Adrenal gland (tissue), 12 donors: Measurements from ENCODE around the gene SEC14L6. TPM values are rescaled to one million over a fixed set of nuclear protein-coding genes. Genes with fewer than 3 reads are reported as not detected.
A peak's percentile ranks its signal among the peaks of the same experiment; 100 is the strongest.

Source experiments
- DNase-seq, 7 donors: peaks; one replicate each; pipeline ENCODE4 v3.0.0-alpha.2; 2019 to 2020
- H3K27ac ChIP-seq, 5 donors: fragments of 200-600 bp; sonication (generic) in 4 of 5; 1 replicate in 3 of 5; 2 replicates in 2 of 5; pipeline versions ENCODE4 v1.5.1 to v1.8.0; 2016 to 2020; ENCODE audit warnings: mild to moderate bottlenecking in 1 of 5
- H3K27me3 ChIP-seq: fragments of 200-600 bp; 2 replicates; pipeline ENCODE4 v1.8.0; 2021
- H3K36me3 ChIP-seq, 2 donors: fragments of 200-600 bp; replicated peaks in 1 of 2; 1 replicate in 1 of 2; 2 replicates in 1 of 2; pipeline versions ENCODE4 v1.5.1 to v1.8.0; 2018 to 2022
- H3K4me1 ChIP-seq, 2 donors: fragments of 200-600 bp; replicated peaks in 1 of 2; 1 replicate in 1 of 2; 2 replicates in 1 of 2; pipeline versions ENCODE4 v1.5.1 to v1.8.0; 2018 to 2021
- H3K4me3 ChIP-seq, 4 donors: fragments of 200-600 bp; sonication (generic) in 3 of 4; one replicate each; pipeline ENCODE4 v1.5.1; 2016 to 2018
- H3K9me3 ChIP-seq, 3 donors: fragments of 200-600 bp; sonication (generic) in 1 of 3; replicated peaks in 1 of 3; 1 replicate in 2 of 3; 2 replicates in 1 of 3; pipeline versions ENCODE4 v1.5.1 to v1.8.0; 2016 to 2021
- CTCF ChIP-seq, 6 experiments: fragments of 450-650 bp in 4 of 6; fragments of 200-600 bp in 2 of 6; sonication (generic) in 1 of 6; IDR thresholded peaks; 1 replicate in 5 of 6; 2 replicates in 1 of 6; pipeline versions ENCODE4 v1.5.1 to v1.8.0; 2016 to 2021; ENCODE audit warnings: antibody characterized with exemption in 6 of 6, mild to moderate bottlenecking in 2 of 6, moderate library complexity in 1 of 6
- POLR2A ChIP-seq, 2 donors: fragments of 450-650 bp; IDR thresholded peaks; one replicate each; pipeline ENCODE4 v1.6.1; 2017; ENCODE audit warnings: antibody characterized with exemption in 2 of 2, mild to moderate bottlenecking in 2 of 2, moderate library complexity in 1 of 2
- WGBS, 4 donors: extraction: QIAGEN DNeasy Blood & Tissue Kit in 2 of 4; methylation state at CpG; one replicate each; pipeline versions ENCODE4 v1.1.5 to v1.1.7; 2013 to 2017; 5-methylcytosine and 5-hydroxymethylcytosine counted together
- intact Hi-C, 2 donors: fragments of 100-400 bp; cut with DNase I; formaldehyde crosslinking; loops; one replicate each; pipeline versions ENCODE4 v1.14.1 to v1.15.0; 2022 to 2023
- polyA plus RNA-seq, 3 donors: library from polyadenylated mRNA; stranded (reverse); fragments of 200-250 nt in 2 of 3; fragments of 350-450 nt in 1 of 3; fragmentation: Illumina TruSeq in 1 of 3; extraction: RNeasy Lipid Tissue Mini Kit (QIAGEN cat#74804) in 1 of 3; gene quantifications; one replicate each; pipeline ENCODE4 v1.2.3, GENCODE V29; 2013 to 2014
- total RNA-seq, 9 donors: library from RNA; depleted of rRNA in 4 of 9; stranded (reverse); fragments of >200 nt in 4 of 9; fragments of 120-200 nt in 1 of 9; fragmentation: NEBNext Ultra II Directional in 1 of 9; extraction: Animal tissue kit (Norgen Biotek cat#: 25700) in 1 of 9; gene quantifications; one replicate each; pipeline versions ENCODE4 v1.1.0 to v1.2.4, GENCODE V29; 2013 to 2023
- donor health status: healthy with polysubstance abuse.
- donor health status: Bipolar disorder and iron deficiency.
- donor health status: DM: yes; HTN: yes; CAD: no.
- donor health status: DM: no; HTN: no; CAD: no.
- donor health status: DM: no; HTN: no; CAD: no.
- donor health status: DM: yes; HTN: yes; CAD: no.

Gene SEC14L6
- total and polyA plus RNA-seq, 12 donors, result 0.19 to 4.3 (median 1.2) TPM; not detected in 1

- Histone ChIP-seq H3K9me3 (no peaks in the 10 kb centered on the region), H3K4me3 (no peak overlapping the region), H3K4me1 (no peaks in the 10 kb centered on the region), H3K27ac (no peak overlapping the region), H3K36me3 (peaks cover 0 to 100% of the 10 kb centered on the region in 2 donors), H3K27me3 (no peaks in the 10 kb centered on the region)
- TF ChIP-seq POLR2A (IDR thresholded peaks at IDR 0.05) (no peak), CTCF (IDR thresholded peaks at IDR 0.05) (no peak)
- intact Hi-C loops, result no loop called here
- DNase-seq, result no peak
- 82 to 88% (median 84%) methylated on average over 2 to 6 of the region's 6 CpGs for WGBS, 4 donors
These were observed 34.4 kb upstream of the SEC14L6 start for GRCh38 chr22:30580896-30581295.

GRCh38 chr22:30578481-30578880 is 31.9 kb upstream of the SEC14L6 start:
- Histone ChIP-seq H3K4me1 (peaks cover 0 to 4% of the 10 kb centered on the region in 2 donors), H3K4me3 (no peak overlapping the region), H3K36me3 (peaks cover 0 to 77% of the 10 kb centered on the region in 2 donors), H3K27me3 (no peaks in the 10 kb centered on the region), H3K27ac (no peak overlapping the region), H3K9me3 (no peaks in the 10 kb centered on the region)
- 84 to 95% (median 91%) methylated on average over 11 to 12 of the region's 12 CpGs for WGBS, 4 donors
- no peak for DNase-seq
- TF ChIP-seq CTCF (IDR thresholded peaks at IDR 0.05), result no peak
- TF ChIP-seq POLR2A (IDR thresholded peaks at IDR 0.05), result no peak
- intact Hi-C loops, result no loop called here

GRCh38 chr22:30575859-30576258 is 29.3 kb upstream of the SEC14L6 start:
- Histone ChIP-seq H3K27ac (peak overlapping the region in 1 of 5 donors; percentile 40), H3K27me3 (no peaks in the 10 kb centered on the region), H3K4me3 (no peak overlapping the region), H3K9me3 (no peaks in the 10 kb centered on the region), H3K4me1 (peaks cover 0 to 4% of the 10 kb centered on the region in 2 donors), H3K36me3 (peaks cover 0 to 51% of the 10 kb centered on the region in 2 donors)
- intact Hi-C loops, result no loop called here
- no peak for DNase-seq
- no peak for TF ChIP-seq CTCF (IDR thresholded peaks at IDR 0.05)
- no peak for TF ChIP-seq POLR2A (IDR thresholded peaks at IDR 0.05)
- WGBS, 4 donors, result 67 to 88% (median 82%) methylated on average over 4 to 15 of the region's 15 CpGs

DNA sequence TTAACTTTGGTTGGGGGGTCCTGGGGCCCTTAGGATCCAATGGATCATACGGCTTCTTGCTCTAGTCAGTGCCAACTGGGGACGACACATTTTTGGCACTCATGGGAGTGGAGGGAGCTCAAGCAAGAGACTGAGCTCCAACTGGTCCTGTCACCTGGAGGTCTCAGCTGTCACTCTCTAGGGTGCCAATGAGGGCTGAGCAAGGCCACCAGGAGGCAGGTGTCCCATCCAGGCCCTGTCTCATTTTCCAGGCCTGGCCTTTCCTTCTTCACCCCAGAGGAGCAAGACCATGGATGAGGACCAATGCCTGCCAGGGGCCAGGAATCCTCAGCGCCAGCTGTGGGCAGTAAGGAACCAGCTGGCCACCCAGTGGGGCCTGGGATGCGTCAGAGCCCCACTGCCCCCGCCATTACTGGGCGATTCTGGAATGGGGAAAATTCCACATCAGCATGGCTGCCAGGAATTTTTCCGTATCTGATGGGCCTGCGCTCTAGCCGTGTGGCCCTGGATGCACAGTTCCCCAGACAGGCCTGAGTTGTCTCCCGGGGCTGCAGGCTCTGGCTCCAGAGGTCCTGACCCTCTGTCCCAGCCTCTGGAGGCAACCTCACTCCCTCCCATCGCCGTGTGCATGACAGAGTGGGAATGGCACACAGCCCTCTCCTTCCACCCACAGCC is 28.6 kb upstream of the SEC14L6 start:
- WGBS, 4 donors, result 44 to 83% (median 75%) methylated on average over 4 to 12 of the region's 12 CpGs
- DNase-seq, result peak in 2 of 7 donors; percentile 4 to 57
- peaks cover 0 to 44% of the 10 kb centered on the region in 2 donors for H3K36me3 ChIP-seq
- no peaks in the 10 kb centered on the region for H3K9me3 ChIP-seq
- TF ChIP-seq POLR2A (IDR thresholded peaks at IDR 0.05), result no peak
- TF ChIP-seq CTCF (IDR thresholded peaks at IDR 0.05), result no peak
- H3K27me3 ChIP-seq, result no peaks in the 10 kb centered on the region
- H3K4me1 ChIP-seq, result peaks cover 0 to 4% of the 10 kb centered on the region in 2 donors
- intact Hi-C loops, result no loop called here
- H3K27ac ChIP-seq, result peak overlapping the region in 1 of 5 donors; percentile 40
- no peak overlapping the region for H3K4me3 ChIP-seq
